ENCODE data around the gene SGMS1. TPM values are rescaled to one million over a fixed set of nuclear protein-coding genes. Genes with fewer than 3 reads are reported as not detected.

SGMS1 gene
- 26.4 to 38.0 TPM (median 36.2 TPM) in 5 replicates for total RNA-seq (2022; extraction: Qiagen RNA extraction; ENCODE audit: low read depth)

GRCh38 chr10:50623663-50624412, at the start of gene SGMS1:
Gene SGMS1, minus strand, starts transcription at chr10:50623956. Its CDS starts 279,842 bp downstream, at chr10:50344114.

Other genes starting within 250 kb of the SGMS1 start
- gene ASAH2B, start 116.0 kb upstream of the SGMS1 start, total RNA-seq (2022; extraction: Qiagen RNA extraction; ENCODE audit: low read depth) = 2.7 to 4.9 TPM (median 4.0 TPM) in 5 replicates